NCI-H187 treated with DMSO at 0.1 percent for 48 hours (cell line): ENCODE data around the gene SLC1A2.

ENCODE experiments used
- DNase-seq: peaks from one replicate; lab custom pipeline; 2025; lab: John Stamatoyannopoulos, UW

Gene SLC1A2

DNA sequence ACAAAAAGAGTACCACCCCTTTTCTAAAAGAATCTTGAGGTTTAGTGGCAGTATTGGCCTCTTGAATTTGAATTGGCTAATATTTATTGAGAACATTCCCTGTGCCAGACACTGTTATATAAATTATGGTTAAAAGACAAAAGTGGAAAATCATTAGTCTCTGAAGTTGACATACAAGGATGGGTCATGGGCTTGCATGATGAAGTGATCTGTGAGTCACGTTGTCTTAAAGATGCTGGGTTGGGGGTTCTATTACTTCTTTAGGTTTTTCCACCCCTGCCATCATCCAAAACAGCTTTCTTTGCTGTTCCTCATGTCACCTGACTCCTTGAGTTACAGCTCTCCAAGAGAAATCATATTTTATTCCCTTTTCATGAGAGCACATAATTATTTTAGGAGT is 195.4 kb downstream of the SLC1A2 start:
- no peak for DNase-seq

DNA sequence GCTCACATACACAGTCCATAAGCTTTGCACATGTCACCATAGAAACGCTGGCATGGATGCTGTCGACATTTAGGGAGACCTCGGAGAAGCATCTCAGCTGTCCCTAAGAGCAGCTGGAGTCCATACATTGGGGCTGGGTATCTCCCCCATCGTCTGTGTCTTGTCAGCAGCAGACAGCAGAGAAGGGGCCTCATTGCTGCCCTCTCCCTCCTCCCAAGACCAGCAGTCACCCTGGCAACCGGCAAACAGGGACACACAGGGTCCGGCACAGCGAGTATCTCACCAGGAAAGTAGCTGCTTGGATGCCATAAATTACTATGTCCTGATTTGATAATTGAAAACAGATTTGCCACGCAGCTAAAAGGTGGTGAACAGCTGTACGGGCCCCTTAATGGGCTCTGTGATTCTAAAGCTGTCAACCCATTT is 196.0 kb downstream of the SLC1A2 start:
- no peak for DNase-seq

DNA sequence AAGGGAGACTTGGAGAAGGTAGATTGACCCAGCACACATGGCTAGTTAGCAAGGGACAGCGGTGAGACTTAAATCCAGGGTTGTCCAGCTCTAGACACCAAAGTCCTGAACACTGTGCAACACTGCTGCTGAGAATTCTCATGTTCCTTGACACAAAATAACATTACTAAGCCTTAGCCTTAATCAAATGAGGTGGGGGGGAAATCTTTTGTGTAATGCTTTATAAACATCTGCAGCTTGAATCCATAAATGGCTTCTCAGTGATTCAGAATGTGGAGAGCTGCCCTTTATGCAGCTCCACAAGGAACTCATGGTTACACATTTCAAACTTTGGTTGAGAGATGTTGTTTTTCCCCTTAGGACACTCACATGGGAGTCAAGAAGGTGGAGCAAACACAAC is 200.4 kb downstream of the SLC1A2 start:
- DNase-seq: no peak

DNA sequence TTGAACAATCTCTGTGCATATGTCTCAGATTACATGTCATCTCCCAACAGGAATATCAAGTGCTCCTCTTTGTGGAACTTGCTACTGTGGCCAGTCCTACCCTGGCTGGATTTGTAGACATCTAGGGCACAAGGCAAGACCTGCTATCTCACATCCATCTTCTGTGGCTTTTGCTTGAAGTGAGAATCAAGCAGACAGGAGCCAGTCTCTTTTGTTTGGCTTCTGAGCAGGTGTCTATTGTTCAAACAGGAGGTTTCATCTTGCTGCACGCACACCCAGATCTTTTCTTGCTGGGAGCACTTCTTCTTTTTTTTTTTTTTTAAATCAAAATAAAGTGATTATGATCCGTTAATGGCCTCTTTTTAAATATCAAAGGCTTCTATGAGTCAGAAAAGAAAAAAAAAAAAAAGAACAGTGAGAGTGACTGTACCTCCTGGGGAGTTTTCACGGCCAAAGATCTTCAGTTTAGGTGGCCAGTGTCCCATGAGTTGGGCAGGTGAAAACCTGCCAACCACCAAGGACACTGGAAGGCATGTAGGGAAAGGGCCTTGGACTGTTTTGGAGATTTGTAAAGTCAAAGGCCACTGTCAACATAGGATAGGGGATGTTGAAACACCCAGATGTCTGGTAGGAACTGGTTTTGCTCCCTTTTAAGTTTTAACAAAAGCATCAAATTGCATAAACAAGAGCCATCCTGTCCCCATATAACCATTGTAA is 202.2 kb downstream of the SLC1A2 start:
- DNase-seq: peak; percentile 55

DNA sequence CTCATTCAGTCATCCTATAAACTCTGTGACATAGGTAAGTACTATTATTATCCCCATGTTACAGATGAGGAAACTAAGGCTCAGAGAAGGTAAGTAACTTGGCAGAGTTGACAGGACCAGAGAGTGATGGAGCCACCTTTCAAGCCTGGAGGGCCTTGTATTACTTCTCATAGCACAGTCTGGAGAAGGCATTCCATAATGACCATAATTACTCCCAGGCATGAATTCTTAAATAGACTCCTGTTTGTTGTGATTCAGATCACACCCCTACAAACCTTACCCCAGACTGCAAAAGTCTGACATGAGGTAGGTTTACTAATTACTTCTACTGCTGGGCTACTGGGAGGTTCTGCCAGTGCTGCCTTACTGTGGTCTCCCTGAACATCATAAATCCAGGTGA is 203.4 kb downstream of the SLC1A2 start:
- no peak for DNase-seq

DNA sequence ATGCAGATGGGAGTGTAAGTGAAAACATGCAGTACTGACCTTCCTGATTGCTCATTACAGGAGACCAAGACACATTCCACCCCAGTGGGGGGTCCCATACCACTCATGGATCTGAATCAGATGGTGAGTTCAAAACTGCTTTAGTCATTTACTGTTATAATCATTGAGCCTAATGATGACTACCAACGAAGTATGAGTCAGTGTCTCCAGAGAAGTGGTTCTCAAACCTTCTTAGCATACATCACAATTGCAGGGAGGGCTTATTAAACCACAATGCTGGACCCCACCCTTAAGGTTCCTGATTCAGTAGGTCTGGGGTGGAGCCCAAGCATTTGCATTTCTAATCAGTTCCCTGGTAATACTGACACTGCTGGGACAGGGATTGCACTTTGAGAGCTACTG is 204.6 kb downstream of the SLC1A2 start:
- no peak for DNase-seq

DNA sequence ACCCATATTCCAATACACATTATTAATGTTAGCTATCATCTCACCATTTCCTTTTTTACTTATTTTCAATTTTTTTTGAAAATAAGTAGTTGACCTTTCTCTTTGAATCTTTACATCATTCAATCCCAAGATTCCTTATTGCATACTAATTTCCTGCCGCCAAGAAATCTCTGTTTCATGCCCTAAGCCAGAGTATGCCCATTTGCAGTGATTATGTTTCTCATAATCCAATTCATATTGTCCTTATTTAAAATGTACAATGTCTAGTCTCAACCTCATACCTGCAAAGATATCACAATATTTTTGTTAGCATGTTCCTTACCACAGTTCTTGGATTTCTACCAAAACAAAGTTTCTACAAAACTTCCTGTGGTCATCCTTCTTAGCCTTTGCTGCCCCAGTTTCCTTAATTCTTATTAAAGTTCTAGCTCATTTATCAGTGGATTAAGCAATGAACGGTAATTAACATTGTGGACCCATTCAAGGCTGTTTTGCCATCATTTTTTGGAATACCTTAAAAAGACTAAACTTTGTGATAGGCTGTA is 205.1 kb downstream of the SLC1A2 start:
- no peak for DNase-seq

DNA sequence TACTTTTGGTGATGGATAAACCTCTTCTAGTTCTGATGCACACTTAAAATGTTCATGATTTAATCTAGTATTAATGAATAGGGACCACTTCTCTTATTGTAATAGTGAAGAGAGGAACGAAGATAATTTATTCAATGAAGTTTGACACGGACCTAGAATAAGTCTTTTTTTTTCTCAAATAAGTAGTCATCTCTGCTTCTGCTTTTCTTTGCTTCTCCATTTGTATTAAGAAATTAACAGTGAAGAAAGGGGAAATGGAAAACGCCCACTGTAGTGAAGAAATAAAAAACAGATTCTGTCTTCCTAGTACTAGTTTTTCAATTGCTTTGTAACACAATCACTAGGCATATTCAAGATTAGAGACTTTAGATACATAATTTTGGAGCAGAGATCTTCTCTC is 207.4 kb downstream of the SLC1A2 start:
- no peak for DNase-seq

DNA sequence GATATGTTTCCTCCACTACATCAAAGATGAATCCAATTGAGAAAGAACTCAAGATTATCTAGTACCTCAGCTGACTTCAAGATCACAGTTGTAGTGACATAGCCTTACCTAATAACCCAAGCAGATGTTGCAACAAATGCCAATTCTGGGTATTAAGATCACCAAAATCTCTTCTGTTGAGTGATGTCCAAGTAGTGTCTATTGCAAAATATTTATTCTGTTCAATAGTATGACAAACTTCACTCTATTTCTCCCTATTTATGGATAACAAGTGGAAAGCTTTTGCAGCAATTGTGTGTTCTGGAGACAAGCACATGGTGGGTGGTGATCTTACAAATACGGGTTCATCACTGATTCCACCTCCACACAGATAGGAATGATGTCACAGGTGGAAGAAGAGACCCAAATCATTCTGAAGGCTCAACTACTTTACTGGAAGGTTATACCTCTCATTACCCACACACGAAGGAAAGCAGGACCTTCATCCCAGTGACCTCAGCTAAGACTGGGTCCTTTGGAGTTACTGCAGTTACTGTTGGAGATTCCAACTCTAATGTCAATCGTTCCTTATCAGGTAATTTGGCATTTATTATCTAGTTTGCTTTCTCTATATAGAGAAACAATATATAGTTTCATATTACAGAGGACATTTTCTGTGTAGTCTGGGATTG is 208.3 kb downstream of the SLC1A2 start:
- no peak for DNase-seq

- no peak for DNase-seq
Observed at GRCh38 chr11:35208795-35209194, 210.6 kb downstream of the SLC1A2 start.

DNA sequence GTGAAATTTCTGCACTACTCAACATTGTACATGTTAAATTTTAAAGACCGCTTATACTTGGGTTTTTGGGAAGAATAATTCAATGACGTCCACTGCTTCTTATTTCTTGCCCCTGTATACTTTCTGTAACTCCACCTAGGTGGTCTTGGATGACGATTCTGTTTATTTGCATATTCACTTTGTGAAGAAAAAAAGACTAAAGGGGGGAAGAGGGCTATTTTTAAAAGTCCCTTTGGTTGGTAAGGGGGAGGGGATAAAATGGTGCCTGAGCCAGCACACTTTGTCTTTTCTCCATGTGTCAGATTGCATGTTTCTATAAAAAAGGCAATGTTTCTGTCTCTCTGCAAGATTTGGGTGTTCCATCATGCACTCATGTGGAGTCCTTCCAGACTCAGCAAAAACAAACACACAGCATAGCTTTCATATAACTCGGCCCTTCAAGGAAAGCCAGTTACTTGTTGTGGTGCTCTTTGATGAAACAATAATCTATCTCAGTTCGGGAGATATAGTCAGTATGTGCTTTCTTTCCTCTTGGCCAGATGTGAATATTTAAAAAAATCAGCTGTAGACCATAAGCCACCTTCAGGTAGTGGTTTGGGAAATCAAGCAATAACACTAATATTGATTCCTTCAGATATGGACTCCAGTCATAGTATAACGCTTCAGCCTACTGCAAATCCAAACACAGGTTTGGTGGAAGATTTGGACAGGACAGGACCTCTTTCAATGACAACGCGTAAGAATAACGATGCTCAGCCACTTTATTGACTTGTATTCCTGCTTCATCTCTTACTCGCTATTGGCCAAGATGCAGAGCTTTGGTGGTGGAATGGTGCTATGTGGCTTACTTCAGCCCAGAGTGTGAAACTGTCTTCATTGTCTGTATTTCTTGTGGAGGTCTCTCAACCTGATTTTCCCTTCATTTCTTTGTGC is 211.6 kb downstream of the SLC1A2 start:
- DNase-seq: no peak

- no peak for DNase-seq
Observed at GRCh38 chr11:35206616-35207015, 212.7 kb downstream of the SLC1A2 start.

GRCh38 chr11:35204614-35205013 is 214.7 kb downstream of the SLC1A2 start:
- DNase-seq: no peak
